Measurements from ENCODE around the gene TSPAN1. TPM values are rescaled to one million over a fixed set of nuclear protein-coding genes. Genes with fewer than 3 reads are reported as not detected.
A peak's percentile ranks its signal among the peaks of the same experiment; 100 is the strongest.

The TSPAN1 gene
- total RNA-seq, 1 experiment from 2014 or later, result not detected

GRCh38 chr1:46206399-46206798 is 31.5 kb downstream of the TSPAN1 start:
- Histone ChIP-seq H3K9me3 (ENCODE audit: low read length) (no peaks in the 10 kb centered on the region), H3K36me3 (ENCODE audit: insufficient read depth, low read length) (no peaks in the 10 kb centered on the region), H3K4me2 (ENCODE audit: low read depth, low read length, poor library complexity, severe bottlenecking) (no peak overlapping the region), H4K20me1 (ENCODE audit: insufficient read depth, low read depth, low read length) (no peaks in the 10 kb centered on the region), H3K4me1 (ENCODE audit: low read length) (peaks cover 6% of the 10 kb centered on the region), H3K79me2 (ENCODE audit: low read length) (no peaks in the 10 kb centered on the region), H3K27me3 (ENCODE audit: low read length) (no peaks in the 10 kb centered on the region), H3K9me2 (replicated peaks; ENCODE audit: insufficient read depth, low read length) (no peaks in the 10 kb centered on the region), H3K9ac (ENCODE audit: low read length) (no peak overlapping the region), H2AFZ (ENCODE audit: low read length) (no peak overlapping the region), H3K4me3 (ENCODE audit: low read length) (no peak overlapping the region), H3K27ac (ENCODE audit: low read length) (no peak overlapping the region)
- DNase-seq, result no peak

- Histone ChIP-seq H3K27me3 (ENCODE audit: low read length) (no peaks in the 10 kb centered on the region), H3K9me2 (replicated peaks; ENCODE audit: insufficient read depth, low read length) (no peaks in the 10 kb centered on the region), H3K27ac (ENCODE audit: low read length) (no peak overlapping the region), H3K9me3 (ENCODE audit: low read length) (no peaks in the 10 kb centered on the region), H3K4me2 (ENCODE audit: low read depth, low read length, poor library complexity, severe bottlenecking) (no peak overlapping the region), H3K4me3 (ENCODE audit: low read length) (no peak overlapping the region), H3K36me3 (ENCODE audit: insufficient read depth, low read length) (no peaks in the 10 kb centered on the region), H3K4me1 (ENCODE audit: low read length) (no peaks in the 10 kb centered on the region), H3K9ac (ENCODE audit: low read length) (no peak overlapping the region), H3K79me2 (ENCODE audit: low read length) (no peaks in the 10 kb centered on the region), H2AFZ (ENCODE audit: low read length) (no peak overlapping the region), H4K20me1 (ENCODE audit: insufficient read depth, low read depth, low read length) (no peaks in the 10 kb centered on the region)
- DNase-seq, result no peak
These were observed 35.7 kb downstream of the TSPAN1 start for GRCh38 chr1:46210561-46210960.

GRCh38 chr1:46211051-46211450 is 36.2 kb downstream of the TSPAN1 start:
- Histone ChIP-seq H3K9me3 (ENCODE audit: low read length) (no peaks in the 10 kb centered on the region), H3K4me2 (ENCODE audit: low read depth, low read length, poor library complexity, severe bottlenecking) (no peak overlapping the region)

GRCh38 chr1:46215504-46215903 is 40.6 kb downstream of the TSPAN1 start:
- Histone ChIP-seq H3K9me3 (ENCODE audit: low read length) (no peaks in the 10 kb centered on the region), H3K79me2 (ENCODE audit: low read length) (no peaks in the 10 kb centered on the region), H3K4me1 (ENCODE audit: low read length) (no peaks in the 10 kb centered on the region)

More at GRCh38 chr1:46211051-46211450, 36.2 kb downstream of the TSPAN1 start:
- Histone ChIP-seq H3K9ac (ENCODE audit: low read length) (no peak overlapping the region), H4K20me1 (ENCODE audit: insufficient read depth, low read depth, low read length) (no peaks in the 10 kb centered on the region), H3K4me3 (ENCODE audit: low read length) (no peak overlapping the region), H2AFZ (ENCODE audit: low read length) (no peak overlapping the region), H3K27me3 (ENCODE audit: low read length) (no peaks in the 10 kb centered on the region), H3K9me2 (replicated peaks; ENCODE audit: insufficient read depth, low read length) (no peaks in the 10 kb centered on the region), H3K27ac (ENCODE audit: low read length) (no peak overlapping the region), H3K79me2 (ENCODE audit: low read length) (no peaks in the 10 kb centered on the region), H3K36me3 (ENCODE audit: insufficient read depth, low read length) (no peaks in the 10 kb centered on the region), H3K4me1 (ENCODE audit: low read length) (no peaks in the 10 kb centered on the region)
- DNase-seq, result no peak

GRCh38 chr1:46218443-46218842 is 43.6 kb downstream of the TSPAN1 start:
- Histone ChIP-seq H3K27me3 (ENCODE audit: low read length) (no peaks in the 10 kb centered on the region), H3K9me2 (replicated peaks; ENCODE audit: insufficient read depth, low read length) (no peaks in the 10 kb centered on the region), H2AFZ (ENCODE audit: low read length) (peak overlapping the region; percentile 78; the same call in 1 of the 2 replicates), H3K27ac (ENCODE audit: low read length) (no peak overlapping the region), H3K79me2 (ENCODE audit: low read length) (no peaks in the 10 kb centered on the region), H3K36me3 (ENCODE audit: insufficient read depth, low read length) (no peaks in the 10 kb centered on the region), H4K20me1 (ENCODE audit: insufficient read depth, low read depth, low read length) (no peaks in the 10 kb centered on the region), H3K4me2 (ENCODE audit: low read depth, low read length, poor library complexity, severe bottlenecking) (no peak overlapping the region), H3K4me1 (ENCODE audit: low read length) (no peaks in the 10 kb centered on the region; the same call in 1 of the 2 replicates), H3K4me3 (ENCODE audit: low read length) (no peak overlapping the region), H3K9me3 (ENCODE audit: low read length) (no peaks in the 10 kb centered on the region), H3K9ac (ENCODE audit: low read length) (no peak overlapping the region)
- no peak for DNase-seq

More at GRCh38 chr1:46215504-46215903, 40.6 kb downstream of the TSPAN1 start:
- Histone ChIP-seq H3K36me3 (ENCODE audit: insufficient read depth, low read length) (no peaks in the 10 kb centered on the region), H3K9ac (ENCODE audit: low read length) (no peak overlapping the region), H3K4me3 (ENCODE audit: low read length) (no peak overlapping the region), H3K4me2 (ENCODE audit: low read depth, low read length, poor library complexity, severe bottlenecking) (no peak overlapping the region), H3K9me2 (replicated peaks; ENCODE audit: insufficient read depth, low read length) (no peaks in the 10 kb centered on the region), H4K20me1 (ENCODE audit: insufficient read depth, low read depth, low read length) (no peaks in the 10 kb centered on the region), H3K27ac (ENCODE audit: low read length) (no peak overlapping the region), H2AFZ (ENCODE audit: low read length) (no peak overlapping the region), H3K27me3 (ENCODE audit: low read length) (no peaks in the 10 kb centered on the region)
- no peak for DNase-seq

- H3K36me3 ChIP-seq (ENCODE audit: insufficient read depth, low read length), result no peaks in the 10 kb centered on the region
- no peaks in the 10 kb centered on the region for H3K9me3 ChIP-seq (ENCODE audit: low read length)
- H3K4me1 ChIP-seq (ENCODE audit: low read length), result peaks cover 3% of the 10 kb centered on the region; the same call in 1 of the 2 replicates
- H3K4me2 ChIP-seq (ENCODE audit: low read depth, low read length, poor library complexity, severe bottlenecking), result no peak overlapping the region
- no peaks in the 10 kb centered on the region for H3K9me2 ChIP-seq (replicated peaks; ENCODE audit: insufficient read depth, low read length)
- H3K79me2 ChIP-seq (ENCODE audit: low read length), result no peaks in the 10 kb centered on the region
- DNase-seq, result no peak
- no peak overlapping the region for H2AFZ ChIP-seq (ENCODE audit: low read length)
- no peak overlapping the region for H3K9ac ChIP-seq (ENCODE audit: low read length)
- no peak overlapping the region for H3K4me3 ChIP-seq (ENCODE audit: low read length)
- H4K20me1 ChIP-seq (ENCODE audit: insufficient read depth, low read depth, low read length), result no peaks in the 10 kb centered on the region
- H3K27me3 ChIP-seq (ENCODE audit: low read length), result no peaks in the 10 kb centered on the region
- H3K27ac ChIP-seq (ENCODE audit: low read length), result no peak overlapping the region
These were observed 44.9 kb downstream of the TSPAN1 start for GRCh38 chr1:46219551-46220520.

- no peak overlapping the region for H3K4me2 ChIP-seq (ENCODE audit: low read depth, low read length, poor library complexity, severe bottlenecking)
These were observed 45.9 kb downstream of the TSPAN1 start for GRCh38 chr1:46220808-46221207.

GRCh38 chr1:46221749-46222148 is 46.9 kb downstream of the TSPAN1 start:
- no peak overlapping the region for H3K27ac ChIP-seq (ENCODE audit: low read length)
- H4K20me1 ChIP-seq (ENCODE audit: insufficient read depth, low read depth, low read length), result no peaks in the 10 kb centered on the region
- H3K27me3 ChIP-seq (ENCODE audit: low read length), result no peaks in the 10 kb centered on the region
- H3K9me3 ChIP-seq (ENCODE audit: low read length), result no peaks in the 10 kb centered on the region
- H3K9me2 ChIP-seq (replicated peaks; ENCODE audit: insufficient read depth, low read length), result no peaks in the 10 kb centered on the region
- H2AFZ ChIP-seq (ENCODE audit: low read length), result no peak overlapping the region
- no peak overlapping the region for H3K4me2 ChIP-seq (ENCODE audit: low read depth, low read length, poor library complexity, severe bottlenecking)
- H3K79me2 ChIP-seq (ENCODE audit: low read length), result no peaks in the 10 kb centered on the region
- no peak overlapping the region for H3K9ac ChIP-seq (ENCODE audit: low read length)
- H3K4me1 ChIP-seq (ENCODE audit: low read length), result peaks cover 3% of the 10 kb centered on the region; the same call in 1 of the 2 replicates
- no peak overlapping the region for H3K4me3 ChIP-seq (ENCODE audit: low read length)
- DNase-seq, result no peak
- H3K36me3 ChIP-seq (ENCODE audit: insufficient read depth, low read length), result no peaks in the 10 kb centered on the region

More at GRCh38 chr1:46220808-46221207, 45.9 kb downstream of the TSPAN1 start:
- H3K4me1 ChIP-seq (ENCODE audit: low read length), result peaks cover 3% of the 10 kb centered on the region; the same call in 1 of the 2 replicates
- no peaks in the 10 kb centered on the region for H3K36me3 ChIP-seq (ENCODE audit: insufficient read depth, low read length)
- H3K27me3 ChIP-seq (ENCODE audit: low read length), result no peaks in the 10 kb centered on the region
- no peak overlapping the region for H3K27ac ChIP-seq (ENCODE audit: low read length)
- 0 out of 2 replicates have a peak overlapping the region, but pooled peaks have one; percentile 30 for H2AFZ ChIP-seq (ENCODE audit: low read length)
- no peak overlapping the region for H3K4me3 ChIP-seq (ENCODE audit: low read length)
- peak; percentile 49 for DNase-seq
- H3K79me2 ChIP-seq (ENCODE audit: low read length), result no peaks in the 10 kb centered on the region
- no peaks in the 10 kb centered on the region for H4K20me1 ChIP-seq (ENCODE audit: insufficient read depth, low read depth, low read length)
- no peak overlapping the region for H3K9ac ChIP-seq (ENCODE audit: low read length)
- no peaks in the 10 kb centered on the region for H3K9me3 ChIP-seq (ENCODE audit: low read length)
- no peaks in the 10 kb centered on the region for H3K9me2 ChIP-seq (replicated peaks; ENCODE audit: insufficient read depth, low read length)
